C4-2B (cell line): ENCODE measurements around the gene C16orf86.

Source experiments
- ZFX ChIP-seq: fragments of 450-650 bp; IDR thresholded peaks from 2 replicates; pipeline ENCODE4 v1.6.1; 2017
- TF ChIP-seq, protein P1 (sequence below): fragments of 450-650 bp; conservative IDR thresholded peaks from 2 replicates; pipeline ENCODE4 v1.5.1; 2017; ENCODE audit warnings: mild to moderate bottlenecking

GRCh38 chr16:67663151-67663876, 3.3 kb upstream of the C16orf86 start:
- TF ChIP-seq, protein P1, sequence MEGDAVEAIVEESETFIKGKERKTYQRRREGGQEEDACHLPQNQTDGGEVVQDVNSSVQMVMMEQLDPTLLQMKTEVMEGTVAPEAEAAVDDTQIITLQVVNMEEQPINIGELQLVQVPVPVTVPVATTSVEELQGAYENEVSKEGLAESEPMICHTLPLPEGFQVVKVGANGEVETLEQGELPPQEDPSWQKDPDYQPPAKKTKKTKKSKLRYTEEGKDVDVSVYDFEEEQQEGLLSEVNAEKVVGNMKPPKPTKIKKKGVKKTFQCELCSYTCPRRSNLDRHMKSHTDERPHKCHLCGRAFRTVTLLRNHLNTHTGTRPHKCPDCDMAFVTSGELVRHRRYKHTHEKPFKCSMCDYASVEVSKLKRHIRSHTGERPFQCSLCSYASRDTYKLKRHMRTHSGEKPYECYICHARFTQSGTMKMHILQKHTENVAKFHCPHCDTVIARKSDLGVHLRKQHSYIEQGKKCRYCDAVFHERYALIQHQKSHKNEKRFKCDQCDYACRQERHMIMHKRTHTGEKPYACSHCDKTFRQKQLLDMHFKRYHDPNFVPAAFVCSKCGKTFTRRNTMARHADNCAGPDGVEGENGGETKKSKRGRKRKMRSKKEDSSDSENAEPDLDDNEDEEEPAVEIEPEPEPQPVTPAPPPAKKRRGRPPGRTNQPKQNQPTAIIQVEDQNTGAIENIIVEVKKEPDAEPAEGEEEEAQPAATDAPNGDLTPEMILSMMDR: peak; percentile 37; the same call in 1 of the 2 replicates
- TF ChIP-seq ZFX: no peak
